Lower leg skin (tissue), 3 donors: ENCODE data around the gene MIF.

Experiments
- CTCF ChIP-seq, 3 donors: fragments of 450-650 bp; IDR thresholded peaks; one replicate each; pipeline ENCODE4 v1.5.1; 2016; ENCODE audit warnings: antibody characterized with exemption in 3 of 3, mild to moderate bottlenecking in 3 of 3, moderate library complexity in 2 of 3
- POLR2A ChIP-seq, 2 donors: fragments of 450-650 bp; IDR thresholded peaks; one replicate each; pipeline ENCODE4 v1.6.1; 2016 to 2017; ENCODE audit warnings: antibody characterized with exemption in 2 of 2, mild to moderate bottlenecking in 1 of 2, moderate library complexity in 1 of 2

GRCh38 chr22:23874871-23875270 is 19.3 kb upstream of the MIF start:
- no peak for TF ChIP-seq POLR2A (IDR thresholded peaks at IDR 0.05)
- TF ChIP-seq CTCF (IDR thresholded peaks at IDR 0.05) = no peak
